SK-N-SH (cell line): ENCODE results near the gene USP32. TPM values are rescaled to one million over a fixed set of nuclear protein-coding genes. Genes with fewer than 3 reads are reported as not detected.
A peak's percentile ranks its signal among the peaks of the same experiment; 100 is the strongest.

Source experiments
- CTCF ChIA-PET: fragments of 300-600, 350-600 bp; formaldehyde crosslinking; extraction: SDS; loops from one replicate; lab custom pipeline; 2021; lab: Yijun Ruan, JAX
- POLR2A ChIA-PET: fragments of 350-600 bp; sonication (Branson Sonifier 250); formaldehyde crosslinking; extraction: SDS; loops from one replicate; lab custom pipeline; 2020; ENCODE audit warnings: antibody characterized with exemption, inconsistent platforms; lab: Yijun Ruan, JAX
- DNase-seq: peaks from one replicate; pipeline ENCODE4 v3.0.0; 2012
- H2AFZ ChIP-seq: fragments of 200-600 bp; sonication (generic); 2 replicates; pipeline ENCODE4 v1.8.1; 2016; ENCODE audit warnings: antibody characterized with exemption, mild to moderate bottlenecking, low read depth
- H3F3A ChIP-seq: fragments of 200-600 bp; sonication (generic); replicated peaks from 2 replicates; pipeline ENCODE3; 2016; ENCODE audit warnings: antibody characterized with exemption, mild to moderate bottlenecking; ENCODE audit not compliant: insufficient read depth
- H3K27ac ChIP-seq, 2 experiments: fragments of 200-500 bp in 1 of 2; fragments of 200-600 bp in 1 of 2; sonication (Bioruptor generic) in 1 of 2; sonication (generic), shearing (Covaris generic) in 1 of 2; 2 replicates each; pipeline versions ENCODE4 v1.5.1 to v1.6.1; 2014 to 2016; ENCODE audit warnings: low read depth in 2 of 2, inconsistent platforms in 1 of 2, low read length in 1 of 2, mild to moderate bottlenecking in 1 of 2, mixed read lengths in 1 of 2
- H3K27me3 ChIP-seq: fragments of 200-600 bp; sonication (generic), shearing (Covaris generic); 2 replicates; pipeline ENCODE4 v1.6.1; 2016; ENCODE audit warnings: mixed run types; ENCODE audit not compliant: insufficient read depth
- H3K36me3 ChIP-seq, 2 experiments: fragments of 200-500 bp in 1 of 2; fragments of 200-600 bp in 1 of 2; sonication (Bioruptor generic) in 1 of 2; sonication (generic) in 1 of 2; replicated peaks in 1 of 2; 2 replicates each; pipeline versions ENCODE3 to v1.5.1; 2014 to 2016; ENCODE audit warnings: low read length in 1 of 2, mild to moderate bottlenecking in 1 of 2; ENCODE audit not compliant: insufficient read depth in 2 of 2, control insufficient read depth in 1 of 2
- H3K4me1 ChIP-seq, 2 experiments: fragments of 200-500 bp in 1 of 2; fragments of 200-600 bp in 1 of 2; sonication (Bioruptor generic) in 1 of 2; sonication (generic), shearing (Covaris generic) in 1 of 2; 2 replicates each; pipeline versions ENCODE4 v1.5.1 to v1.6.1; 2014 to 2016; ENCODE audit warnings: low read depth in 1 of 2, low read length in 1 of 2, mixed run types in 1 of 2; ENCODE audit not compliant: insufficient read depth in 2 of 2, control insufficient read depth in 1 of 2
- H3K4me2 ChIP-seq: fragments of 200-600 bp; sonication (generic), shearing (Covaris generic); 2 replicates; pipeline ENCODE4 v1.6.1; 2017; ENCODE audit warnings: mixed run types
- H3K4me3 ChIP-seq, 2 experiments: fragments of 200-500 bp in 1 of 2; fragments of 200-600 bp in 1 of 2; sonication (Bioruptor generic) in 1 of 2; sonication (generic), shearing (Covaris generic) in 1 of 2; 2 replicates each; pipeline versions ENCODE4 v1.5.1 to v1.8.1; 2014 to 2016; ENCODE audit warnings: low read depth in 2 of 2, inconsistent platforms in 1 of 2, low read length in 1 of 2, mild to moderate bottlenecking in 1 of 2, mixed read lengths in 1 of 2, moderate library complexity in 1 of 2
- H3K79me2 ChIP-seq: fragments of 200-600 bp; sonication (generic); 2 replicates; pipeline ENCODE4 v1.8.1; 2017; ENCODE audit warnings: mild to moderate bottlenecking; ENCODE audit not compliant: insufficient read depth
- H3K9ac ChIP-seq: fragments of 200-600 bp; sonication (generic); 2 replicates; pipeline ENCODE4 v1.6.1; 2017; ENCODE audit warnings: mixed run types
- H3K9me2 ChIP-seq: fragments of 200-600 bp; sonication (generic); 2 replicates; pipeline ENCODE4 v1.6.1; 2017; ENCODE audit warnings: mixed run types
- H3K9me3 ChIP-seq: fragments of 200-600 bp; sonication (generic); 2 replicates; pipeline ENCODE4 v1.6.1; 2017; ENCODE audit warnings: mixed run types, mild to moderate bottlenecking, moderate library complexity
- H4K20me1 ChIP-seq: fragments of 200-600 bp; sonication (generic); 2 replicates; pipeline ENCODE4 v1.6.1; 2017; ENCODE audit warnings: mild to moderate bottlenecking, mixed run types; ENCODE audit not compliant: insufficient read depth
- ELF1 ChIP-seq: IDR thresholded peaks from 2 replicates; pipeline ENCODE4 v1.4.0; 2012
- EP300 ChIP-seq, 2 experiments: IDR thresholded peaks; 2 replicates each; pipeline versions ENCODE4 v1.4.0 to v1.6.1; 2012; ENCODE audit warnings: borderline replicate concordance in 1 of 2, low read depth in 1 of 2, low read length in 1 of 2
- EZH2phosphoT487 ChIP-seq: fragments of 200-600 bp; sonication (generic); IDR thresholded peaks from 2 replicates; pipeline ENCODE4 v1.6.1; 2017; ENCODE audit warnings: low read depth, mixed run types, mild to moderate bottlenecking, antibody characterized with exemption, moderate library complexity, borderline replicate concordance
- FOSL2 ChIP-seq: IDR thresholded peaks from 2 replicates; pipeline ENCODE4 v1.4.0; 2012; ENCODE audit warnings: low read depth, mild to moderate bottlenecking, moderate library complexity, borderline replicate concordance
- GABPA ChIP-seq: IDR thresholded peaks from 2 replicates; pipeline ENCODE4 v1.4.0; 2012; ENCODE audit warnings: low read depth, mild to moderate bottlenecking
- IRF3 ChIP-seq: fragments of 150-350 bp; IDR thresholded peaks from 2 replicates; pipeline ENCODE4 v1.6.1; 2016; ENCODE audit warnings: mild to moderate bottlenecking, low read depth, low read length
- JUND ChIP-seq: IDR thresholded peaks from 2 replicates; pipeline ENCODE4 v1.4.0; 2012
- NFIC ChIP-seq: IDR thresholded peaks from 2 replicates; pipeline ENCODE4 v1.4.0; 2012; ENCODE audit warnings: borderline replicate concordance
- POLR2AphosphoS5 ChIP-seq: IDR thresholded peaks from 2 replicates; pipeline ENCODE4 v1.6.1; 2012; ENCODE audit warnings: low read depth, low read length
- RCOR1 ChIP-seq: fragments of 150-350 bp; IDR thresholded peaks from 2 replicates; pipeline ENCODE4 v1.6.1; 2017; ENCODE audit warnings: antibody characterized with exemption, low read length
- REST ChIP-seq: IDR thresholded peaks from 2 replicates; pipeline ENCODE4 v1.6.1; 2012; ENCODE audit warnings: mild to moderate bottlenecking, low read depth, low read length, moderate library complexity
- RXRA ChIP-seq: IDR thresholded peaks from 2 replicates; pipeline ENCODE4 v1.4.0; 2012; ENCODE audit warnings: low read depth, mild to moderate bottlenecking, borderline replicate concordance
- SIN3A ChIP-seq: IDR thresholded peaks from 2 replicates; pipeline ENCODE4 v1.6.1; 2012; ENCODE audit warnings: low read depth, mild to moderate bottlenecking, low read length, moderate library complexity, borderline replicate concordance
- SMC3 ChIP-seq: IDR thresholded peaks from 2 replicates; pipeline ENCODE4 v1.6.1; 2012; ENCODE audit warnings: low read depth, low read length, improper control_type of control experiment
- TAF1 ChIP-seq: IDR thresholded peaks from 2 replicates; pipeline ENCODE4 v1.6.1; 2012; ENCODE audit warnings: low read depth, mild to moderate bottlenecking, low read length, moderate library complexity, borderline replicate concordance
- TCF12 ChIP-seq: IDR thresholded peaks from 2 replicates; pipeline ENCODE4 v1.4.0; 2012
- TEAD4 ChIP-seq: IDR thresholded peaks from 2 replicates; pipeline ENCODE4 v1.4.0; 2012; ENCODE audit warnings: mild to moderate bottlenecking, borderline replicate concordance; ENCODE audit not compliant: insufficient read depth
- WGBS: methylation state at CpG from one replicate; pipeline ENCODE4 v1.1.6; 2017; ENCODE audit warnings: low lambda C conversion rate; 5-methylcytosine and 5-hydroxymethylcytosine counted together
- polyA plus RNA-seq, 3 experiments: library from polyadenylated mRNA; depleted of rRNA; stranded (reverse); fragments of >200 nt; gene quantifications; 2 replicates each; pipeline ENCODE4 v1.2.3, GENCODE V29; 2012
- TF ChIP-seq, protein P1 (sequence below): fragments of 150-350 bp; IDR thresholded peaks from 2 replicates; pipeline ENCODE4 v1.6.1; 2017; ENCODE audit warnings: antibody characterized with exemption, low read length, low read depth, borderline replicate concordance
- TF ChIP-seq, protein P2 (sequence below): IDR thresholded peaks from 2 replicates; pipeline ENCODE4 v1.4.0; 2012; ENCODE audit warnings: low read depth
- TF ChIP-seq, protein P3 (sequence below): IDR thresholded peaks from 2 replicates; pipeline ENCODE4 v1.4.0; 2012; ENCODE audit warnings: low read depth, borderline replicate concordance
- TF ChIP-seq, protein P4 (sequence below): IDR thresholded peaks from 2 replicates; pipeline ENCODE4; 2012

USP32 gene
- polyA plus RNA-seq, 1 of the 3 experiments (the other 2 are of a cell fraction): 25.6 TPM

GRCh38 chr17:60390925-60391470, 935 bp downstream of the USP32 start (continued):
- TF ChIP-seq REST: peak; percentile 64; the same call in 1 of the 2 replicates
- TF ChIP-seq SIN3A: 0 out of 2 replicates have a peak, but pooled peaks have one; percentile 34
- TF ChIP-seq, protein P1, sequence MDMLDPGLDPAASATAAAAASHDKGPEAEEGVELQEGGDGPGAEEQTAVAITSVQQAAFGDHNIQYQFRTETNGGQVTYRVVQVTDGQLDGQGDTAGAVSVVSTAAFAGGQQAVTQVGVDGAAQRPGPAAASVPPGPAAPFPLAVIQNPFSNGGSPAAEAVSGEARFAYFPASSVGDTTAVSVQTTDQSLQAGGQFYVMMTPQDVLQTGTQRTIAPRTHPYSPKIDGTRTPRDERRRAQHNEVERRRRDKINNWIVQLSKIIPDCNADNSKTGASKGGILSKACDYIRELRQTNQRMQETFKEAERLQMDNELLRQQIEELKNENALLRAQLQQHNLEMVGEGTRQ: no peak
- no peak for TF ChIP-seq GABPA
- no peak; the same call in 1 of the 2 replicates for TF ChIP-seq NFIC
- no peak for TF ChIP-seq JUND
- TF ChIP-seq EP300 (IDR thresholded peaks at IDR 0.05; ENCODE audit: borderline replicate concordance in 1 of 2, low read depth in 1 of 2, low read length in 1 of 2): no peak
- no peak for TF ChIP-seq EZH2phosphoT487

- WGBS: 27% methylated on average over 2 of the region's 2 CpGs
- no peaks in the 10 kb centered on the region for H3K9me2 ChIP-seq
- DNase-seq: peak; percentile 45
- H4K20me1 ChIP-seq: peaks cover 48% of the 10 kb centered on the region
- H3K27me3 ChIP-seq: no peaks in the 10 kb centered on the region
- H3F3A ChIP-seq: peaks cover 19% of the 10 kb centered on the region
- CTCF ChIA-PET: interaction anchor here (0.7 to 2.7 kb wide), 5 partner anchors 31 to 163 kb away, joined by 3 to 11 read pairs (median 4); no protein-coding TSS in a partner anchor
- H3K27ac ChIP-seq: peak overlapping the region; percentile 98 to 99
- peak overlapping the region; percentile 65 to 86 for H3K4me3 ChIP-seq
- H2AFZ ChIP-seq: no peak overlapping the region
- POLR2A ChIA-PET: no interaction called here
- H3K79me2 ChIP-seq: peaks cover 65% of the 10 kb centered on the region
- no peaks in the 10 kb centered on the region for H3K36me3 ChIP-seq
- H3K4me1 ChIP-seq: peaks cover 22 to 27% of the 10 kb centered on the region in 2 experiments
- H3K4me2 ChIP-seq: peak overlapping the region; percentile 76
- H3K9me3 ChIP-seq: no peaks in the 10 kb centered on the region
- H3K9ac ChIP-seq: peak overlapping the region; percentile 92; the same call in 1 of the 2 replicates
- TF ChIP-seq NFIC: peak; percentile 86
- no peak for TF ChIP-seq SMC3
- peak; percentile 54 to 77; a peak in 2 of 4 replicates for TF ChIP-seq EP300 (IDR thresholded peaks at IDR 0.05; ENCODE audit: borderline replicate concordance in 1 of 2, low read depth in 1 of 2, low read length in 1 of 2)
- TF ChIP-seq, protein P2, sequence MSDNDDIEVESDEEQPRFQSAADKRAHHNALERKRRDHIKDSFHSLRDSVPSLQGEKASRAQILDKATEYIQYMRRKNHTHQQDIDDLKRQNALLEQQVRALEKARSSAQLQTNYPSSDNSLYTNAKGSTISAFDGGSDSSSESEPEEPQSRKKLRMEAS: peak; percentile 42; the same call in 1 of the 2 replicates
- TF ChIP-seq JUND: peak; percentile 73
- no peak for TF ChIP-seq TAF1
- no peak for TF ChIP-seq RXRA
- 0 out of 2 replicates have a peak, but pooled peaks have one; percentile 38 for TF ChIP-seq RCOR1
- TF ChIP-seq, protein P3, sequence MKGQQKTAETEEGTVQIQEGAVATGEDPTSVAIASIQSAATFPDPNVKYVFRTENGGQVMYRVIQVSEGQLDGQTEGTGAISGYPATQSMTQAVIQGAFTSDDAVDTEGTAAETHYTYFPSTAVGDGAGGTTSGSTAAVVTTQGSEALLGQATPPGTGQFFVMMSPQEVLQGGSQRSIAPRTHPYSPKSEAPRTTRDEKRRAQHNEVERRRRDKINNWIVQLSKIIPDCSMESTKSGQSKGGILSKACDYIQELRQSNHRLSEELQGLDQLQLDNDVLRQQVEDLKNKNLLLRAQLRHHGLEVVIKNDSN: no peak
- peak; percentile 50; the same call in 1 of the 2 replicates for TF ChIP-seq ELF1
- TF ChIP-seq POLR2AphosphoS5: peak; percentile 73; the same call in 1 of the 2 replicates
- TF ChIP-seq IRF3: no peak
- TF ChIP-seq SIN3A: peak; percentile 79; the same call in 1 of the 2 replicates
- peak; percentile 96 for TF ChIP-seq TCF12
- peak; percentile 73; the same call in 1 of the 2 replicates for TF ChIP-seq FOSL2
- TF ChIP-seq, protein P1: no peak
- TF ChIP-seq, protein P4, sequence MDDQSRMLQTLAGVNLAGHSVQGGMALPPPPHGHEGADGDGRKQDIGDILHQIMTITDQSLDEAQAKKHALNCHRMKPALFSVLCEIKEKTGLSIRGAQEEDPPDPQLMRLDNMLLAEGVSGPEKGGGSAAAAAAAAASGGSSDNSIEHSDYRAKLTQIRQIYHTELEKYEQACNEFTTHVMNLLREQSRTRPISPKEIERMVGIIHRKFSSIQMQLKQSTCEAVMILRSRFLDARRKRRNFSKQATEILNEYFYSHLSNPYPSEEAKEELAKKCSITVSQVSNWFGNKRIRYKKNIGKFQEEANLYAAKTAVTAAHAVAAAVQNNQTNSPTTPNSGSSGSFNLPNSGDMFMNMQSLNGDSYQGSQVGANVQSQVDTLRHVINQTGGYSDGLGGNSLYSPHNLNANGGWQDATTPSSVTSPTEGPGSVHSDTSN: peak; percentile 96
- peak; percentile 87 for TF ChIP-seq TEAD4
These were observed 1.7 kb downstream of the USP32 start for GRCh38 chr17:60390186-60390585.
